Measurements from ENCODE around the gene TEX11.

TEX11 gene

GRCh38 chrX:70485466-70485865 lies 423.0 kb downstream of the TEX11 start:
- FAIRE-seq, result no peak

GRCh38 chrX:70482300-70482699 lies 426.2 kb downstream of the TEX11 start:
- no peak for FAIRE-seq

GRCh38 chrX:70481471-70482270 lies 426.8 kb downstream of the TEX11 start:
- no peak for FAIRE-seq

DNA sequence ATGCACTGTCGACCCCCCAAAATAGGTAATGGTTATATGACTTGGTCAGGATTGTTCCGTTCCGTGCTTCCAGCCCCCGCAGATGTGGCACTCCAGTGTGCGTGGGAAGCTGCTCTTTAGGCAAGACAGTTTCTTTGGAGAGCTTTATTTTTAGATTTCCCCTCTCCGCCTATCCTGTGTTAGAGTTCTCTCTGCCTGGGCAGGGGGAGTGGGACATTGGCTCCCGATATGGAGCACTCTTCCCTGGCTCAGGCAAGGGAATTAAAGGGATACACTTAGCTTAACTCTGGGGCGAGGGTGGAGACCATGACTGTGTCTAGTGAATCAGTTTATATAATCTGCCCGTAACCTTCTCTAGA lies 427.9 kb downstream of the TEX11 start:
- FAIRE-seq, result no peak

- no peak for FAIRE-seq
These were observed 428.4 kb downstream of the TEX11 start for GRCh38 chrX:70479922-70480659.

GRCh38 chrX:70479247-70479921 lies 429.1 kb downstream of the TEX11 start:
- no peak for FAIRE-seq

All from G401.6 (cell line).